ENCODE data around the gene SERTM2.

SERTM2 gene

GRCh38 chrX:111568817-111569216 lies 57.4 kb downstream of the SERTM2 start:
- no peaks in the 10 kb centered on the region for H4K20me1 ChIP-seq (ENCODE audit: control insufficient read depth, insufficient read depth, low read depth, low read length)
- no peaks in the 10 kb centered on the region for H3K4me1 ChIP-seq (ENCODE audit: control insufficient read depth, low read length)
- H3K9me2 ChIP-seq (replicated peaks; ENCODE audit: control insufficient read depth, low read length), result no peaks in the 10 kb centered on the region
- no peaks in the 10 kb centered on the region for H3K36me3 ChIP-seq (ENCODE audit: control insufficient read depth, low read length)
- H3K4me3 ChIP-seq (ENCODE audit: low read length), result no peak overlapping the region
- TF ChIP-seq CTCF (IDR thresholded peaks at IDR 0.05; ENCODE audit: low read depth, low read length, poor library complexity, severe bottlenecking) (no peak), EZH2phosphoT487 (IDR thresholded peaks at IDR 0.05; ENCODE audit: borderline replicate concordance, low read length) (no peak)
- H3K27me3 ChIP-seq (ENCODE audit: control insufficient read depth, low read length), result no peaks in the 10 kb centered on the region
- no peaks in the 10 kb centered on the region for H3K9me3 ChIP-seq (ENCODE audit: control insufficient read depth, insufficient read depth, low read length)
- H3K79me2 ChIP-seq (ENCODE audit: control insufficient read depth, low read length), result no peaks in the 10 kb centered on the region
- no peak overlapping the region for H3K4me2 ChIP-seq (ENCODE audit: low read length)
- H3K27ac ChIP-seq (ENCODE audit: low read depth, low read length), result no peak overlapping the region
- H3F3A ChIP-seq (ENCODE audit: control insufficient read depth, insufficient read depth), result no peaks in the 10 kb centered on the region

Data from DOHH2 (cell line).